GM21717 (cell line): ENCODE measurements around the gene GUCY2D.

Experiments used
- ATAC-seq: cut with Tn5 transposase; IDR thresholded peaks from one replicate; pipeline ENCODE4 v1.9.1; 2021; ENCODE audit warnings: mild to moderate bottlenecking, moderate library complexity; ENCODE audit not compliant: unreplicated experiment

Gene GUCY2D

DNA sequence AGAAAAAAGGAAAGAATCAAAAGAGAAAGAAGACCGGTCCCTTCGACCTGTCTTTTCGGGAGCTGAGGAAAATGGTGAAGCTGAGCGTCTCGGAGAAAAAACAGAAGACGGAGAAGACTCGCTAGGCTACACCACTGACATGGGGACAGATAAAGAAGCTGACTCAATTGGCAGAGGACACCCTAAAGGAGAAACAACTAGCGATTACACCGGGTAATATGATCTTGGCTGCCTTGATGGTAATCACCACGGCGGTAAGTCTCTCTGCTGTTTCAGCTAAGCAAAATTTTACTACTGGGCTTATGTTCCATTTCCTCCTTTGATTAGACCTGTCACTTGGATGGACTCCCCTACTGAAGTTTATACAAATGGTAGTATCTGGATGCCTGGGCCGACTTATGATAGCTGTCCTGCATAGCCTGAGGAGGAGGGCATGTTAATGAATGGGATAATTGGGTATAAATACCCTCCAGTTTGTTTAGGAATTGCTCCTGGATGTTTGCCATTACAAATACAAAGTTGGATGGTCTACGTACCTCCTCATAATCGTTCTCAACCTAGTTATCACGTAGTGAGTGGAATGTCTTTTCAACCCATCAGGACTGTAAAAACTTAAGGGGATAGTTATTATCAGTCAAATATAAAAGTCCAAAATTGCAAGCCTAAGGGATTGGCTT, 60.5 kb downstream of the GUCY2D start:
- no peak for ATAC-seq

DNA sequence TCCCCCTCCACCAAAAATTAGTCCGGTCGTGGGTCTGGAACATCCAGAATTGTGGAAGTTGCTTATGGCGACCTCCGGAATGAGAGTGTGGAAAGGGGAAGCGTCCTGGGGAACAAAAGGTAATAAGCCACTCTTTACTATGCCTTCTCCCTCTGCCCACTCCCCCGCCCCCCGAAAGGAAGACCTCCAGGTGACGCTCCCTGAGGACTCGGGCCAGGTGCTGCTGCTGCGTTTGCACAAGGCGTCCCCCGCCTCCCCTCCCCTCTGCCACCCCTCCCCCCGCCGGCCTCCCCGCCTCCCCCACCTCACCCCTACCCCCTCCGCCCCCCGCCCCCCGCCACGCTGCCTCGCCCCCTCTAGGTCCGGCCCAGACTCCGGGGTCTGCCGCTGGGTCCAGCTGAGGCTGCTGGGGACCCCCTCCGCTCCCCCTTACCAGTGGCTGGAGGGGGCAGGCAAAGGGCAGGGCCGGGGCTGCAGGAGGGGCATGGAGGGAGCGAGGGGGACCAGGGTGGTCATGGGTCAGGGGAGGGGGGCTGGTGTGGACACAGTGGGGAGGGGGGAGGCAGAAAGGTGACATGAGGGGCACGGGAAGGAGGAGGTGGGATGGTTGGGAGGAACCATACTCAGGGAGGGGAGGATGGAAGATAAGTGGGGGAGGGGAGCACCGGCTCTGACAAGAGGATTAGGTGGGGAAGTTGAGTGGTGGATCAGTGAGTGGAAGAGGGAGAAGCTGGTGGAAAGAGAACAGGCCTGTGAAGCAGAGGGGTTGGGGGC, 61.5 kb downstream of the GUCY2D start:
- ATAC-seq, result no peak

DNA sequence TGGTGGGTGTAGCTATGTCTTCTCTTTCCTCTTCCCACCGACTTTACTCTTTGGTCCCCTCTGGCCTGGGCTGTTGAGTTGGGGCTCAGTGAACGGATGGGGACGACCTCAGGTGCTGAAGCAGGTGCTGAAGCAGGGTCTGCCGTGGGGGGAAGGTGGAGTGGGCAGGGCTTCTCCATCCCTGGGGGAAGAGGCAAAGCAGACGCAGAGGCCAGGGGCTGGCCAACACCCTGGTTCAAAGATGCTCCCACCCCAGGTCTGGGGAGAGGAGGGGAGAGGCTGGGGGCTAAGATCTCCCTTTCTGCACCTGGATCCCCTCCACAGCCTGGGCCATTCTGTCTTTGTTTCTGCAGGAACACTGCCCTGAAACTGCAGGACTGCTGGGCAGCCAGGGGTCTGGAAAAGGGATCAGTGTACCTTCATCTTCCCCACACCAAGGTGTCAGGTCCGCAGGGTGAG, 62.2 kb downstream of the GUCY2D start:
- ATAC-seq, result no peak

DNA sequence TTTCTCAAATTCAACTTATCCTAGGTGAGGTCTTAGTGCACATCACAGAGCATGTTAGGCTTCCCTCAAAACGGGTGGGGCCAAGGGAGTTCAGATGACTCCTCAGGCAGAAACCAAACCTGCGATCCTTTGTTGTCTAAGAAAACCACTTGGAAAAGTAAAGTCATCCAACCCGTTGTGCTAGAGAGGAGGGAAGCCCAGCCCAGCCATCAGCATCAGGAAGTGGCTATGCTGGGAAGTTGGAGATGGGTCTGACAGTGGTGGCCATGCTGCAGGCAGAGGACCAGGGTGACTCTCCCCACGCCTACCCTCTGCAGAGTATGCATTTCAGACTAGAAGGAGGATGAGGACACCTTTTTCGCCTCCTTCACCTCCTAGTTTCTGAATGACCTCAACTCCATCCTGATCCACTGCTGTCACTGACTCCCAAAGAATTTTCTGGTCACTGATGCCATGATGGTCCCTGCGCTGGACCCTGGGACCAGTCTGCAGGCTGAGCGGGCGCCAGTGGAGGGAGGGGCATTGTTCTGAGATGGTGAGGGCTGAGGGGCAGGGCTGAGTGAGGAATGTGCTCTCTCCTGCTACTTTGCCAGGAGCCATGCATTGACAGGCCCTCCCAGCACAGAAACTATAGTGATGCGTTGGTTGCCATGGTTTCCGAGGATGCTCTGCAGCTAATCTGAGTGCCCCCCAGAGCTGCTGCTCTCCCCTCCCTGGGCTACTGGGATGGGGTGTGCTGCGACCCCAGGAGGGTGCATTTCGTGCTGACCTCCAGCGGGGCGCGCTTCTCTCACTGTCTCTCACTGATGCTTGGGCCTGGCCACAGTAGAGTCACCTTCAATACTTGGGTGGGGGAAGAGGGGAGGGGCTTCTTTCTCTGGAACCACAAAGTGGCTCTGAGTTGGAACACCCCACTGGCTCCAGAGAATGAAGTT, 64.7 kb downstream of the GUCY2D start:
- ATAC-seq, result no peak

DNA sequence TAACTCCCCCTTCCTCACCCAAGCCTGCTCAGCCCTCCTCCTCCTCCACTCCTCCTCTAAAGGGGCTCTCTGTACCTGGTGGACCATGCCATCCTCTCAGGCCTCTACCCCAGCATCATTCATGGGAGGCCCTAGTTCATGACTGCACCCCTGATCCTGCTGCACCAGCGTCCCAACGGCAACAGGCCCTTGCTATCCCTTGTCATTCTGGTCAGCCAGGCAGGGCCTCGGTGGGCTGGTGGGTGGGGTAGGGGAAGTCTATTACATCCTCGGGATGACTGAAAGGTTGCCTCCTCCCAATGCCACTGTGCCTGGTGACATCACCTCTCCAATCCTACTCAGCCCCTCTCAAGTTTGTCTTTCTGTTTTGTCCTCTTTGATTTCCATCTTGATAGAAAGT, 65.4 kb downstream of the GUCY2D start:
- no peak for ATAC-seq

DNA sequence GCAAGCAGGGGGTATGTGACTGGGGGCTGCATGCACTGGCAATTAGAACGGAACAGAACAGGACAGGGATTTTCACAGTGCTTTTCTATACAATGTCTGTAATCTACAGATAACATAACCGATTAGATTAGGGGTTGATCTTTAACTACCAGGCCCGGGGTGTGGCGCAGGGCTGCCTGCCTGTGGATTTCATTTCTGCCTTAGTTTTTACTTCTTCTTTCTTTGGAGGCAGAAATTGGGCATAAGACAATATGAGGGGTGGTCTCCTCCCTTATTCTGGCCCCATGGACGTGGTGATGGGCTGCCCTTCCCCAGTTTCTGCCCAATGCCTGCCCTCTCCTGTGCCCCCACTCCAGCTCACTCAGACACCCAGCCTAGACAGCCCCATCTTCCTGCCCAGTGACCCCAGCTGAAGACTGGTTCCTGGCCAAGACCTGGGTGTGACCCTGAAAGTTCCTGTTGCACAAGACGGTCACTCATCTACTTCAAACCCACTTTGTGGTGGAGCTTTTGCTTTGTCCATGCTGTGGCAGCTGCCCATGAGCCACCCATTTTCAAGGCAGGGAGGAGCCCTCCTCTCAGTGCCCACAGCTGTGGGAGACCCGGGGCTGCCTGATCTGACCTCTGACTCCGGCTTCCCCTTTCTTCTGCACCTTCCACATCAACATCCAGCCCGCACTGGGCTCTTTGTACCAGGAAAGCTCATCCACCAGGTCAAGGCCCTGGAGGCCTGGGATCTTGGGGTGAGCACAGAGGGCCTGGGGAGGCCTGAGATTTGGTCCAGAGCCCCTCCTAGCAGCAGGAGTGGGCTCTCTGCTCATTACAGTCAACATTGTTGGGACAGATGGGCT, 66.5 kb downstream of the GUCY2D start:
- no peak for ATAC-seq

DNA sequence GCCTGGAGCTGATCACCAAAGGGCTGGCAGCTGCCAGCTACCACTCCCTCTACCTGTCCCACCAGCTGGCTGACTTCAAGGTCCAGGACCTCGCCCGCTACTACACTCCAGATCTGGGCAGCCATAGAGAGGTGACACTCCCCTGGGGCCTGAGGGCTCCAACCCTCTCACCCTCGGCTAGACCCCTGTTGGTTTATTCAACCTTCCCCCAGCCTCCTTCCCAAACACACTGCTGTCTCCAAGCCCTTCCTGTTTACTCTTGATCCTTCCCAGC, 67.1 kb downstream of the GUCY2D start:
- ATAC-seq, result no peak
